ENCODE measurements around the gene PRKCZ. TPM values are rescaled to one million over a fixed set of nuclear protein-coding genes. Genes with fewer than 3 reads are reported as not detected.
A peak's percentile ranks its signal among the peaks of the same experiment; 100 is the strongest.

Gene PRKCZ
- total and polyA plus RNA-seq, 4 donors = 4.8 to 9.9 (median 8.4) TPM

GRCh38 chr1:2232916-2233438 lies 182.8 kb downstream of the PRKCZ start:
- H3K4me1 ChIP-seq (ENCODE audit: control insufficient read depth in 4 of 4, insufficient read depth in 4 of 4, low read length in 3 of 4) = peaks cover 46 to 80% (median 63%) of the 10 kb centered on the region in 4 donors
- H3K9me3 ChIP-seq (ENCODE audit: control insufficient read depth in 4 of 4, low read length in 3 of 4) = no peaks in the 10 kb centered on the region
- TF ChIP-seq SP1 (IDR thresholded peaks at IDR 0.05) = peak; percentile 22
- TF ChIP-seq TAF1 (conservative IDR thresholded peaks at IDR 0.05) = no peak
- TF ChIP-seq HNF4A (conservative IDR thresholded peaks at IDR 0.05) = peak in 1 of 2 donors; percentile 4
- TF ChIP-seq JUND (IDR thresholded peaks at IDR 0.05) = no peak
- peak in 1 of 2 donors; percentile 10 for TF ChIP-seq RAD21 (IDR thresholded peaks at IDR 0.05)
- TF ChIP-seq FOXA1 (IDR thresholded peaks at IDR 0.05) = no peak
- DNase-seq (ENCODE audit: low spot score) = no peak
- peak overlapping the region; percentile 91 to 93 for H3K27ac ChIP-seq (ENCODE audit: low read depth in 1 of 2, low read length in 2 of 2)
- H3K9ac ChIP-seq (ENCODE audit: low read depth in 1 of 2, low read length in 2 of 2) = peak overlapping the region in 1 of 2 donors; percentile 13
- no peaks in the 10 kb centered on the region for H3K36me3 ChIP-seq (ENCODE audit: control insufficient read depth in 4 of 4, insufficient read depth in 3 of 4, low read depth in 1 of 4, low read length in 3 of 4)
- WGBS = 37% methylated on average over 23 of the region's 23 CpGs
- H3K4me3 ChIP-seq (ENCODE audit: low read depth in 1 of 3, low read length in 3 of 3) = peak overlapping the region; percentile 6 to 35 (median 26)
- H3K27me3 ChIP-seq (ENCODE audit: control insufficient read depth in 4 of 4, insufficient read depth in 4 of 4, low read length in 3 of 4) = no peaks in the 10 kb centered on the region

- peak overlapping the region; percentile 91 to 93 for H3K27ac ChIP-seq (ENCODE audit: low read depth in 1 of 2, low read length in 2 of 2)
- peaks cover 51 to 85% (median 67%) of the 10 kb centered on the region in 4 donors for H3K4me1 ChIP-seq (ENCODE audit: control insufficient read depth in 4 of 4, insufficient read depth in 4 of 4, low read length in 3 of 4)
- H3K36me3 ChIP-seq (ENCODE audit: control insufficient read depth in 4 of 4, insufficient read depth in 3 of 4, low read depth in 1 of 4, low read length in 3 of 4) = no peaks in the 10 kb centered on the region
- 69% methylated on average over 12 of the region's 12 CpGs for WGBS
- DNase-seq (ENCODE audit: low spot score) = no peak
- no peaks in the 10 kb centered on the region for H3K27me3 ChIP-seq (ENCODE audit: control insufficient read depth in 4 of 4, insufficient read depth in 4 of 4, low read length in 3 of 4)
- peak overlapping the region in 1 of 3 donors; percentile 35 for H3K4me3 ChIP-seq (ENCODE audit: low read depth in 1 of 3, low read length in 3 of 3)
- no peak for TF ChIP-seq MAX (IDR thresholded peaks at IDR 0.05)
- TF ChIP-seq REST (IDR thresholded peaks at IDR 0.05) = no peak
- no peak for TF ChIP-seq FOXA1 (IDR thresholded peaks at IDR 0.05)
- TF ChIP-seq RAD21 (IDR thresholded peaks at IDR 0.05) = no peak
- no peak for TF ChIP-seq NR2F2 (IDR thresholded peaks at IDR 0.05)
- no peak for TF ChIP-seq RXRA (IDR thresholded peaks at IDR 0.05)
- TF ChIP-seq HNF4A (conservative IDR thresholded peaks at IDR 0.05) = no peak
- TF ChIP-seq HNF4G (IDR thresholded peaks at IDR 0.05) = no peak
- TF ChIP-seq JUND (IDR thresholded peaks at IDR 0.05) = no peak
- no peak for TF ChIP-seq GABPA (IDR thresholded peaks at IDR 0.05 in 1 of 2, conservative IDR thresholded peaks at IDR 0.05 in 1 of 2)
- no peak for TF ChIP-seq FOXA2 (IDR thresholded peaks at IDR 0.05)
- TF ChIP-seq EGR1 (IDR thresholded peaks at IDR 0.05; ENCODE audit: low read depth in 2 of 2) = no peak
- no peak for TF ChIP-seq ATF3 (IDR thresholded peaks at IDR 0.05)
- no peak for TF ChIP-seq CTCF (IDR thresholded peaks at IDR 0.05; ENCODE audit: low read depth, low read length, missing input control)
- TF ChIP-seq SP1 (IDR thresholded peaks at IDR 0.05) = no peak
- no peak for TF ChIP-seq TAF1 (conservative IDR thresholded peaks at IDR 0.05)
- no peak for TF ChIP-seq ZBTB33 (IDR thresholded peaks at IDR 0.05)
- H3K9me3 ChIP-seq (ENCODE audit: control insufficient read depth in 4 of 4, low read length in 3 of 4) = no peaks in the 10 kb centered on the region
- H3K9ac ChIP-seq (ENCODE audit: low read depth in 1 of 2, low read length in 2 of 2) = peak overlapping the region in 1 of 2 donors; percentile 76
Observed at GRCh38 chr1:2233468-2233867, 183.3 kb downstream of the PRKCZ start.
